Ovary (tissue), 3 donors: ENCODE data around the gene ZNF440.

Experiments
- CTCF ChIP-seq, 3 donors: fragments of 450-650 bp in 2 of 3; fragments of 200-600 bp in 1 of 3; IDR thresholded peaks; one replicate each; pipeline versions ENCODE4 v1.5.1 to v1.8.0; 2016 to 2022; ENCODE audit warnings: antibody characterized with exemption in 3 of 3, mild to moderate bottlenecking in 1 of 3
- EP300 ChIP-seq: sonication (generic); formaldehyde crosslinking; IDR thresholded peaks from one replicate; pipeline ENCODE4 v1.6.1; 2017; ENCODE audit warnings: antibody characterized with exemption
- donor health status: DM: no; HTN: no; CAD: no.

GRCh38 chr19:11783767-11784166 is 30.3 kb upstream of the ZNF440 start:
- TF ChIP-seq EP300: no peak
- TF ChIP-seq CTCF (IDR thresholded peaks at IDR 0.05): no peak
